HL-60/S4 (cell line): ENCODE results near the gene RGS11.

ENCODE experiments used
- in situ Hi-C: fragments of 300-500 bp; cut with MboI; formaldehyde crosslinking; loops from 2 replicates; pipeline ENCODE4 v1.14.3; 2022; ENCODE audit warnings: low sequenced_read_pairs

RGS11 gene

GRCh38 chr16:275786-276232 is at the start of gene RGS11:
TSS of gene RGS11 (minus strand) at chr16:275944. CDS start at chr16:275911, 33 bp downstream.
- in situ Hi-C loops, result no loop called here

GRCh38 chr16:324451-325334 is 48.9 kb upstream of the RGS11 start:
- in situ Hi-C loops, result no loop called here

GRCh38 chr16:324201-324450 is 48.4 kb upstream of the RGS11 start:
- in situ Hi-C loops, result no loop called here

GRCh38 chr16:322476-323143 is 46.9 kb upstream of the RGS11 start:
- in situ Hi-C loops, result no loop called here

GRCh38 chr16:321532-321931 is 45.8 kb upstream of the RGS11 start:
- in situ Hi-C loops, result no loop called here

GRCh38 chr16:320206-320605 is 44.5 kb upstream of the RGS11 start:
- in situ Hi-C loops, result no loop called here

- in situ Hi-C loops, result no loop called here
Measured at GRCh38 chr16:318628-319027, 42.9 kb upstream of the RGS11 start.

GRCh38 chr16:317583-317982 is 41.8 kb upstream of the RGS11 start:
- in situ Hi-C loops, result no loop called here

GRCh38 chr16:316741-317464 is 41.2 kb upstream of the RGS11 start:
- in situ Hi-C loops, result no loop called here

- in situ Hi-C loops, result no loop called here
Measured at GRCh38 chr16:314795-315299, 39.1 kb upstream of the RGS11 start.

GRCh38 chr16:314351-314750 is 38.6 kb upstream of the RGS11 start:
- in situ Hi-C loops, result no loop called here

GRCh38 chr16:311725-312124 is 36.0 kb upstream of the RGS11 start:
- in situ Hi-C loops, result no loop called here

GRCh38 chr16:309476-309875 is 33.7 kb upstream of the RGS11 start:
- in situ Hi-C loops, result no loop called here

- in situ Hi-C loops, result no loop called here
Measured at GRCh38 chr16:307691-308312, 32.1 kb upstream of the RGS11 start.

- in situ Hi-C loops, result no loop called here
Measured at GRCh38 chr16:306911-307370, 31.2 kb upstream of the RGS11 start.

GRCh38 chr16:305916-306626 is 30.3 kb upstream of the RGS11 start:
- in situ Hi-C loops, result no loop called here

- in situ Hi-C loops, result no loop called here
Measured at GRCh38 chr16:303760-304505, 28.2 kb upstream of the RGS11 start.

GRCh38 chr16:301950-302349 is 26.2 kb upstream of the RGS11 start:
- in situ Hi-C loops, result no loop called here

- in situ Hi-C loops, result no loop called here
Measured at GRCh38 chr16:301235-301634, 25.5 kb upstream of the RGS11 start.

GRCh38 chr16:297832-298231 is 22.1 kb upstream of the RGS11 start:
- in situ Hi-C loops, result no loop called here
